Heart right ventricle (tissue), 16 donors: ENCODE results near the gene PRKCQ. TPM values are rescaled to one million over a fixed set of nuclear protein-coding genes. Genes with fewer than 3 reads are reported as not detected.
"Not testable (repeated sequence)": the region's sequence is repeated elsewhere in the genome, so short reads cannot be mapped to it uniquely, and the experiment has no call there.

Experiments
- ATAC-seq, 8 donors: fragments of 200-7000 bp; cut with Tn5 transposase; one replicate each; pipeline ENCODE4 v1.9.1; 2020; ENCODE audit warnings: mild to moderate bottlenecking in 8 of 8, moderate library complexity in 8 of 8, moderate number of reproducible peaks in 1 of 8
- DNase-seq, 2 donors: peaks; one replicate each; pipeline ENCODE4 v3.0.0-alpha.2; 2020
- H3K27ac ChIP-seq, 10 donors: fragments of 200-600 bp; sonication (generic) in 2 of 10; one replicate each; pipeline versions ENCODE4 v1.5.0 to v1.8.0; 2020 to 2022; ENCODE audit warnings: mild to moderate bottlenecking in 3 of 10
- H3K27me3 ChIP-seq, 7 donors: fragments of 200-600 bp; one replicate each; pipeline ENCODE4 v1.8.0; 2021 to 2022; ENCODE audit warnings: mild to moderate bottlenecking in 2 of 7
- H3K36me3 ChIP-seq, 9 donors: fragments of 200-600 bp; sonication (generic) in 1 of 9; one replicate each; pipeline versions ENCODE4 v1.5.0 to v1.8.0; 2020 to 2022; ENCODE audit warnings: mild to moderate bottlenecking in 2 of 9
- H3K4me1 ChIP-seq, 9 donors: fragments of 200-600 bp; sonication (generic) in 1 of 9; one replicate each; pipeline versions ENCODE4 v1.5.0 to v1.8.0; 2020 to 2022; ENCODE audit warnings: mild to moderate bottlenecking in 4 of 9
- H3K4me3 ChIP-seq, 10 donors: fragments of 200-600 bp; sonication (generic) in 2 of 10; one replicate each; pipeline versions ENCODE4 v1.5.0 to v1.8.0; 2020 to 2022; ENCODE audit warnings: mild to moderate bottlenecking in 7 of 10, moderate library complexity in 2 of 10
- H3K9me3 ChIP-seq, 11 donors: fragments of 200-600 bp in 10 of 11; sonication (generic) in 2 of 11; one replicate each; pipeline versions ENCODE4 v1.5.0 to v1.8.0; 2013 to 2022; ENCODE audit warnings: mild to moderate bottlenecking in 2 of 11, control low read depth in 1 of 11, moderate library complexity in 1 of 11
- CTCF ChIP-seq, 9 donors: fragments of 200-600 bp; sonication (generic) in 2 of 9; IDR thresholded peaks; one replicate each; pipeline versions ENCODE4 v1.5.0 to v1.8.0; 2021 to 2022; ENCODE audit warnings: antibody characterized with exemption in 9 of 9, mild to moderate bottlenecking in 5 of 9, moderate library complexity in 1 of 9
- WGBS, 2 donors: extraction: QIAGEN DNeasy Blood & Tissue Kit; methylation state at CpG; one replicate each; pipeline ENCODE4 v1.1.7; 2013; ENCODE audit warnings: inconsistent platforms in 1 of 2; 5-methylcytosine and 5-hydroxymethylcytosine counted together
- intact Hi-C, 10 donors: fragments of 100-400 bp; cut with DNase I; formaldehyde crosslinking; loops; one replicate each; pipeline versions ENCODE4 v1.11.1 to v1.14.2; 2022
- polyA plus RNA-seq, 2 donors: library from polyadenylated mRNA; stranded (reverse); fragments of 200-250 nt; gene quantifications; one replicate each; pipeline ENCODE4 v1.2.3, GENCODE V29; 2013
- total RNA-seq, 10 donors: library from RNA; stranded (reverse); fragmentation: NEBNext Ultra II Directional in 3 of 10; extraction: Animal tissue kit (Norgen Biotek cat#: 25700) in 3 of 10; gene quantifications; one replicate each; pipeline versions ENCODE4 v1.2.1 to v1.2.4, GENCODE V29; 2021 to 2023
- donor health status: Arrhythmogenic right ventricular cardiomyopathy.
- donor health status: ischemic (EF 13 %, LVEDD 7.1; RV severe dilation, severe dysfunction).
- donor health status: healthy with polysubstance abuse.
- donor health status: DM: no; HTN: yes; CAD: no.
- donor health status: DM: no; HTN: no; CAD: no.
- donor health status: ischemic (EF 25% LVEDD 6.9; RV normal size, moderate dysfunction).
- donor health status: ischemic (EF 25% LVEDD 5.7; RV mildly dilated, moderate dysfunction).
- donor health status: healthy.
- donor health status: DM: yes; HTN: yes; CAD: no.
- donor health status: Ischemic cardiomyopathy.
- donor health status: ischemic (EF 35%, LVEDD 5.7; RV mildly dilated, moderate dysfunction).
- donor health status: nonischemic (EF 11% LVEDD 7.7; RV severe dilation, severe dysfunction).
- donor health status: DM: yes; HTN: yes; CAD: no.
- donor health status: PGD.
- donor health status: ischemic (EF 29% LVEDD 5.4; RV normal size, mild dysfunction).
- donor health status: nonischemic (EF 23%, LVEDD 6.1; RV moderate dilation, normal function).

PRKCQ gene
- total and polyA plus RNA-seq, 12 donors: 0.04 to 2.0 (median 0.27) TPM; not detected in 2

GRCh38 chr10:6446711-6447110 lies 133.4 kb downstream of the PRKCQ start:
- ATAC-seq: no peak
- Histone ChIP-seq H3K27ac (no peak overlapping the region), H3K4me1 (peaks cover 0 to 4% (median 0%) of the 10 kb centered on the region in 9 donors), H3K36me3 (no peaks in the 10 kb centered on the region), H3K27me3 (no peaks in the 10 kb centered on the region), H3K4me3 (no peak overlapping the region), H3K9me3 (no peaks in the 10 kb centered on the region)
- no peak for DNase-seq
- TF ChIP-seq CTCF (IDR thresholded peaks at IDR 0.05): no peak
- intact Hi-C loops: loop anchor here in 2 of 10 donors (10.0 kb wide), 2 partner anchors 198 to 228 kb away; no protein-coding TSS in a partner anchor
- WGBS, 2 donors: 88 to 92% methylated on average over 8 of the region's 8 CpGs

GRCh38 chr10:6445671-6446316 lies 134.3 kb downstream of the PRKCQ start:
- H3K27ac ChIP-seq: no peak overlapping the region
- TF ChIP-seq CTCF (IDR thresholded peaks at IDR 0.05): peak in 8 of 9 donors; percentile 14 to 67 (median 51)
- H3K4me1 ChIP-seq: peaks cover 0 to 4% (median 0%) of the 10 kb centered on the region in 9 donors
- 21 to 26% methylated on average over 12 of the region's 12 CpGs for WGBS, 2 donors
- no peaks in the 10 kb centered on the region for H3K27me3 ChIP-seq
- H3K4me3 ChIP-seq: peak overlapping the region in 3 of 10 donors; percentile 13 to 16 (median 14)
- intact Hi-C loops: loop anchor here in 2 of 10 donors (10.0 kb wide), 2 partner anchors 199 to 229 kb away; no protein-coding TSS in a partner anchor
- DNase-seq: peak; percentile 20 to 35
- no peak for ATAC-seq
- no peaks in the 10 kb centered on the region for H3K36me3 ChIP-seq
- H3K9me3 ChIP-seq: no peaks in the 10 kb centered on the region

GRCh38 chr10:6439875-6440274 lies 140.2 kb downstream of the PRKCQ start:
- not testable (repeated sequence) for H3K9me3 ChIP-seq, H3K4me1 ChIP-seq, DNase-seq, H3K36me3 ChIP-seq, ATAC-seq, H3K4me3 ChIP-seq, H3K27ac ChIP-seq
- intact Hi-C loops: loop anchor here in 2 of 10 donors (10.0 kb wide), 2 partner anchors 205 to 235 kb away; no protein-coding TSS in a partner anchor
- WGBS, 2 donors: 72 to 81% methylated on average over 4 of the region's 4 CpGs
- H3K27me3 ChIP-seq: peaks cover 0 to 11% (median 0%) of the 10 kb centered on the region in 7 donors

GRCh38 chr10:6431861-6432260 lies 148.2 kb downstream of the PRKCQ start:
- intact Hi-C loops: loop anchor here in 1 of 10 donors (5.0 kb wide), 1 partner anchor 240 kb away; no protein-coding TSS in a partner anchor
- Histone ChIP-seq H3K9me3 (no peaks in the 10 kb centered on the region), H3K36me3 (no peaks in the 10 kb centered on the region), H3K27me3 (peaks cover 0 to 6% (median 0%) of the 10 kb centered on the region in 7 donors), H3K27ac (no peak overlapping the region), H3K4me3 (no peak overlapping the region), H3K4me1 (no peaks in the 10 kb centered on the region)
- WGBS, 2 donors: 56 to 65% methylated on average over 4 of the region's 4 CpGs
- no peak for ATAC-seq
- DNase-seq: no peak
- no peak for TF ChIP-seq CTCF (IDR thresholded peaks at IDR 0.05)

- H3K36me3 ChIP-seq: no peaks in the 10 kb centered on the region
- DNase-seq (no peak), ATAC-seq (no peak)
- no peak for TF ChIP-seq CTCF (IDR thresholded peaks at IDR 0.05)
- H3K4me1 ChIP-seq: no peaks in the 10 kb centered on the region
- intact Hi-C loops: loop anchor here in 1 of 10 donors (5.0 kb wide), 1 partner anchor 241 kb away; no protein-coding TSS in a partner anchor
- peaks cover 0 to 6% (median 0%) of the 10 kb centered on the region in 7 donors for H3K27me3 ChIP-seq
- H3K9me3 ChIP-seq: no peaks in the 10 kb centered on the region
- H3K4me3 ChIP-seq: no peak overlapping the region
- 91 to 93% methylated on average over 11 of the region's 11 CpGs for WGBS, 2 donors
- no peak overlapping the region for H3K27ac ChIP-seq
These were observed 148.9 kb downstream of the PRKCQ start for GRCh38 chr10:6431186-6431585.
